IMR-90 (cell line): ENCODE results near the gene YPEL5. TPM values are rescaled to one million over a fixed set of nuclear protein-coding genes. Genes with fewer than 3 reads are reported as not detected.

Experiments
- ATAC-seq: fragments of 200-7000 bp; cut with Tn5 transposase; 2 replicates; pipeline ENCODE4 v1.9.1; 2020; ENCODE audit warnings: low read depth, mild to moderate bottlenecking, moderate library complexity
- BruUV-seq: library from RNA; stranded (reverse); fragments of 400-500 nt; replicated peaks from 2 replicates; lab custom pipeline; 2021; lab: Mats Ljungman, UMichigan
- CTCF ChIA-PET: fragments of 300-600 bp; formaldehyde crosslinking; extraction: SDS; loops from one replicate; lab custom pipeline; 2021; ENCODE audit warnings: antibody characterized with exemption; lab: Yijun Ruan, JAX
- POLR2A ChIA-PET: fragments of 300-600 bp; sonication (Branson Sonifier 250); formaldehyde crosslinking; loops from one replicate; lab custom pipeline; 2022; ENCODE audit warnings: antibody characterized with exemption; ENCODE audit not compliant: unreplicated experiment; lab: Charles Lee
- DNase-seq: peaks from one replicate; pipeline ENCODE4 v3.0.0; 2013
- H2AFZ ChIP-seq: replicated peaks from 2 replicates; pipeline ENCODE3; 2013; ENCODE audit warnings: low read length, mild to moderate bottlenecking; ENCODE audit not compliant: poor library complexity
- H2AK5ac ChIP-seq: 2 replicates; pipeline ENCODE4 v1.6.1; 2013; ENCODE audit warnings: low read depth, low read length, inconsistent platforms
- H2AK9ac ChIP-seq: replicated peaks from 2 replicates; pipeline ENCODE3; 2013; ENCODE audit warnings: mild to moderate bottlenecking, low read depth, low read length, moderate library complexity; ENCODE audit not compliant: poor library complexity
- H2BK120ac ChIP-seq: 2 replicates; pipeline ENCODE4 v1.6.1; 2013; ENCODE audit warnings: low read depth, low read length, inconsistent platforms
- H2BK15ac ChIP-seq: 3 replicates; pipeline ENCODE4 v1.6.1; 2013; ENCODE audit warnings: low read depth, low read length, inconsistent platforms
- H2BK20ac ChIP-seq: 2 replicates; pipeline ENCODE4 v1.6.1; 2013; ENCODE audit warnings: low read depth, mild to moderate bottlenecking, inconsistent platforms, low read length, moderate library complexity
- H2BK5ac ChIP-seq: 2 replicates; pipeline ENCODE4 v1.6.1; 2013; ENCODE audit warnings: mild to moderate bottlenecking, low read depth, low read length, inconsistent platforms; ENCODE audit not compliant: poor library complexity, severe bottlenecking
- H3K14ac ChIP-seq: replicated peaks from 2 replicates; pipeline ENCODE4 v1.6.1; 2013; ENCODE audit warnings: low read depth, low read length, inconsistent platforms
- H3K18ac ChIP-seq: 2 replicates; pipeline ENCODE4 v1.6.1; 2013; ENCODE audit warnings: low read depth, low read length, control low read depth
- H3K23ac ChIP-seq: 2 replicates; pipeline ENCODE4 v1.6.1; 2013; ENCODE audit warnings: low read depth, low read length, inconsistent platforms
- H3K27ac ChIP-seq: 2 replicates; pipeline ENCODE4 v1.5.1; 2013; ENCODE audit warnings: mild to moderate bottlenecking, control low read depth, low read length; ENCODE audit not compliant: insufficient read depth
- H3K27me3 ChIP-seq: 2 replicates; pipeline ENCODE4 v1.6.1; 2013; ENCODE audit warnings: low read length; ENCODE audit not compliant: control insufficient read depth, insufficient read depth
- H3K36me3 ChIP-seq: 2 replicates; pipeline ENCODE4 v1.6.1; 2013; ENCODE audit warnings: low read length, mixed read lengths; ENCODE audit not compliant: control insufficient read depth, insufficient read depth
- H3K4ac ChIP-seq: 2 replicates; pipeline ENCODE4 v1.6.1; 2013; ENCODE audit warnings: low read depth, low read length, inconsistent platforms
- H3K4me1 ChIP-seq: 2 replicates; pipeline ENCODE4 v1.6.1; 2013; ENCODE audit warnings: low read length, mixed read lengths; ENCODE audit not compliant: control insufficient read depth, insufficient read depth
- H3K4me2 ChIP-seq: 2 replicates; pipeline ENCODE4 v1.6.1; 2013; ENCODE audit warnings: low read depth, mild to moderate bottlenecking, control low read depth, low read length, moderate library complexity
- H3K4me3 ChIP-seq: 2 replicates; pipeline ENCODE4 v1.5.1; 2013; ENCODE audit warnings: low read depth, mild to moderate bottlenecking, control low read depth, low read length, moderate library complexity; ENCODE audit not compliant: insufficient read depth
- H3K56ac ChIP-seq: 2 replicates; pipeline ENCODE4 v1.6.1; 2013; ENCODE audit warnings: low read length, inconsistent platforms; ENCODE audit not compliant: insufficient read depth; ENCODE audit errors: extremely low read depth
- H3K79me1 ChIP-seq, 2 experiments: 2 replicates each; pipeline ENCODE4 v1.6.1; 2013; ENCODE audit warnings: low read length in 2 of 2, inconsistent platforms in 1 of 2, low read depth in 1 of 2
- H3K9ac ChIP-seq: 2 replicates; pipeline ENCODE4 v1.6.1; 2013; ENCODE audit warnings: low read depth, low read length, control low read depth
- H3K9me1 ChIP-seq: 2 replicates; pipeline ENCODE4 v1.6.1; 2013; ENCODE audit warnings: low read length, inconsistent platforms; ENCODE audit not compliant: insufficient read depth
- H3K9me3 ChIP-seq: 2 replicates; pipeline ENCODE4 v1.6.1; 2013; ENCODE audit warnings: low read length; ENCODE audit not compliant: control insufficient read depth, insufficient read depth
- H4K20me1 ChIP-seq: 2 replicates; pipeline ENCODE4 v1.6.1; 2013; ENCODE audit warnings: low read length, inconsistent platforms; ENCODE audit not compliant: insufficient read depth
- H4K5ac ChIP-seq: 2 replicates; pipeline ENCODE4 v1.6.1; 2013; ENCODE audit warnings: mild to moderate bottlenecking, low read depth, low read length, control low read depth
- H4K8ac ChIP-seq, 2 experiments: 2 replicates each; pipeline ENCODE4 v1.6.1; 2013; ENCODE audit warnings: low read depth in 2 of 2, low read length in 2 of 2, control low read depth in 1 of 2, inconsistent platforms in 1 of 2
- H4K91ac ChIP-seq: 2 replicates; pipeline ENCODE4 v1.6.1; 2013; ENCODE audit warnings: low read depth, low read length, inconsistent platforms; ENCODE audit not compliant: insufficient read depth
- CEBPB ChIP-seq: IDR thresholded peaks from 2 replicates; pipeline ENCODE4 v1.6.1; 2012; ENCODE audit warnings: low read depth, low read length, improper control_type of control experiment
- CHD1 ChIP-seq: IDR thresholded peaks from 2 replicates; pipeline ENCODE4 v1.6.1; 2012; ENCODE audit warnings: low read depth, low read length, improper control_type of control experiment
- RAD21 ChIP-seq: IDR thresholded peaks from 2 replicates; pipeline ENCODE4 v1.6.1; 2012; ENCODE audit warnings: low read length, improper control_type of control experiment
- WGBS, 2 experiments: methylation state at CpG; one replicate each; pipeline versions ENCODE4 v1.1.5 to v1.1.7; 2013; ENCODE audit warnings: missing lambda C conversion rate in 2 of 2; ENCODE audit not compliant: insufficient read length in 1 of 2; ENCODE audit errors: extremely low coverage in 2 of 2; 5-methylcytosine and 5-hydroxymethylcytosine counted together
- dilution Hi-C: fragments of 300-500 bp; cut with HindIII; formaldehyde crosslinking; loops from one replicate; pipeline ENCODE4 v1.14.3; 2018; ENCODE audit warnings: low sequenced_read_pairs; ENCODE audit not compliant: unreplicated experiment
- in situ Hi-C: fragments of 300-500 bp; cut with MboI; formaldehyde crosslinking; loops from 3 replicates; pipeline ENCODE4 v1.14.3; 2019; ENCODE audit warnings: low sequenced_read_pairs, inconsistent platforms, mixed read lengths
- intact Hi-C: fragments of 100-400 bp; cut with micrococcal nuclease; formaldehyde crosslinking; loops from 2 replicates; pipeline ENCODE4 v1.10.0; 2022
- polyA plus RNA-seq, 3 experiments: library from polyadenylated mRNA; depleted of rRNA; stranded (reverse); fragments of >200 nt; gene quantifications; 2 replicates each; pipeline ENCODE4 v1.2.3, GENCODE V29; 2012; ENCODE audit warnings: low replicate concordance in 1 of 3
- total RNA-seq: library from RNA; depleted of rRNA; stranded (reverse); fragments of >200 nt; gene quantifications from 2 replicates; pipeline ENCODE4 v1.2.3, GENCODE V29; 2012
- TF ChIP-seq, protein P1 (sequence below): conservative IDR thresholded peaks from 2 replicates; pipeline ENCODE4 v1.5.1; 2012; ENCODE audit warnings: mild to moderate bottlenecking, low read depth, low read length, improper control_type of control experiment

The YPEL5 gene
- total and polyA plus RNA-seq, 2 of the 4 experiments (the other 2 are of a cell fraction), result 40.7 to 62.6 TPM

DNA sequence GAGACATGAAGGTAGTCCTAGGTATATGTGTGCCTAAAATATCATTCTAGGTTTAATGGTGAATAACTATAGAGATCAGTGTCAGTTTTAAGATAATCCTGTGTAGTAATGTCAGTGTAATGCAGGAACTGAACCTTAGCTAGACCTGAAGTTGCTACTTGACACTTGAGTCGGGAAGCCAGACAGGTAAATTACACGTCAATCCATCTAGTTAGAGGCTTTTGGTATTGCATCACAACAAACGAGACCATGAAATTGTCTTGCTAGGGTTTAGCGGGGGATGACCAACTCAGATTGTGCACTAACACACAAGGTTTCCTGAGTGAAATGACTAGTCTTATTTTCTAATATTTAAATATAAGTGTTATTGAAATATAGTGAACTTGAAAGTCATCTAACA lies 2.0 kb downstream of the YPEL5 start:
- ATAC-seq (no peak), DNase-seq (no peak)
- Histone ChIP-seq H3K4me1 (peaks cover 7% of the 10 kb centered on the region), H3K9ac (no peak overlapping the region), H3K4ac (no peak overlapping the region), H3K4me3 (no peak overlapping the region), H2BK120ac (no peak overlapping the region), H2BK5ac (no peak overlapping the region), H3K9me3 (no peaks in the 10 kb centered on the region), H4K5ac (no peak overlapping the region), H3K79me1 (peaks cover 25 to 45% of the 10 kb centered on the region in 2 experiments), H3K14ac (no peak overlapping the region; the same call in 1 of the 2 replicates), H3K18ac (no peak overlapping the region), H3K9me1 (peaks cover 3% of the 10 kb centered on the region; the same call in 1 of the 2 replicates), H2BK20ac (no peak overlapping the region), H2BK15ac (no peak overlapping the region), H3K27me3 (no peaks in the 10 kb centered on the region), H2AK9ac (no peak overlapping the region), H3K36me3 (peaks cover 5% of the 10 kb centered on the region), H4K20me1 (peaks cover 17% of the 10 kb centered on the region), H3K4me2 (no peak overlapping the region), H4K91ac (no peak overlapping the region), H3K27ac (no peak overlapping the region), H3K23ac (0 out of 2 replicates have a peak overlapping the region, but pooled peaks have one; percentile 59), H3K56ac (no peak overlapping the region), H2AK5ac (no peak overlapping the region), H4K8ac (no peak overlapping the region), H2AFZ (no peak overlapping the region)
- 65% methylated on average over 2 of the region's 4 CpGs; no CpG with 5 or more reads in 1 of the 2 experiments for WGBS, 2 experiments
- in situ Hi-C loops (no loop called here), intact Hi-C loops (no loop called here), dilution Hi-C loops (no loop called here)
- BruUV-seq, result no TSS peak
- POLR2A ChIA-PET, result no interaction called here
- TF ChIP-seq CHD1, result no peak
- TF ChIP-seq RAD21, result no peak
- TF ChIP-seq, protein P1, sequence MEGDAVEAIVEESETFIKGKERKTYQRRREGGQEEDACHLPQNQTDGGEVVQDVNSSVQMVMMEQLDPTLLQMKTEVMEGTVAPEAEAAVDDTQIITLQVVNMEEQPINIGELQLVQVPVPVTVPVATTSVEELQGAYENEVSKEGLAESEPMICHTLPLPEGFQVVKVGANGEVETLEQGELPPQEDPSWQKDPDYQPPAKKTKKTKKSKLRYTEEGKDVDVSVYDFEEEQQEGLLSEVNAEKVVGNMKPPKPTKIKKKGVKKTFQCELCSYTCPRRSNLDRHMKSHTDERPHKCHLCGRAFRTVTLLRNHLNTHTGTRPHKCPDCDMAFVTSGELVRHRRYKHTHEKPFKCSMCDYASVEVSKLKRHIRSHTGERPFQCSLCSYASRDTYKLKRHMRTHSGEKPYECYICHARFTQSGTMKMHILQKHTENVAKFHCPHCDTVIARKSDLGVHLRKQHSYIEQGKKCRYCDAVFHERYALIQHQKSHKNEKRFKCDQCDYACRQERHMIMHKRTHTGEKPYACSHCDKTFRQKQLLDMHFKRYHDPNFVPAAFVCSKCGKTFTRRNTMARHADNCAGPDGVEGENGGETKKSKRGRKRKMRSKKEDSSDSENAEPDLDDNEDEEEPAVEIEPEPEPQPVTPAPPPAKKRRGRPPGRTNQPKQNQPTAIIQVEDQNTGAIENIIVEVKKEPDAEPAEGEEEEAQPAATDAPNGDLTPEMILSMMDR, result no peak
- peak; percentile 70 for TF ChIP-seq CEBPB
- CTCF ChIA-PET, result interaction anchor here (0.7 to 4.9 kb wide), 3 partner anchors 15 to 562 kb away, joined by 4 to 51 read pairs (median 5); no protein-coding TSS in a partner anchor
